Gastroesophageal sphincter (tissue), 4 donors: ENCODE measurements around the gene MDGA2. TPM values are rescaled to one million over a fixed set of nuclear protein-coding genes. Genes with fewer than 3 reads are reported as not detected.

ENCODE experiments used
- ATAC-seq: fragments of 150-250 bp; one replicate; pipeline ENCODE4 v1.9.1; 2016; ENCODE audit warnings: mild to moderate bottlenecking, moderate library complexity
- H3K27ac ChIP-seq, 4 donors: fragments of 200-600 bp; sonication (generic) in 3 of 4; 1 replicate in 3 of 4; 2 replicates in 1 of 4; pipeline ENCODE4 v1.5.1; 2016 to 2019
- H3K27me3 ChIP-seq: fragments of 200-600 bp; sonication (generic); one replicate; pipeline ENCODE4 v1.5.1; 2019
- H3K36me3 ChIP-seq, 2 donors: fragments of 200-600 bp; sonication (generic); one replicate each; pipeline ENCODE4 v1.5.1; 2019; ENCODE audit warnings: control low read depth in 1 of 2
- H3K4me1 ChIP-seq, 3 donors: fragments of 200-600 bp; sonication (generic); 1 replicate in 2 of 3; 2 replicates in 1 of 3; pipeline ENCODE4 v1.5.1; 2016 to 2019; ENCODE audit warnings: control low read depth in 2 of 3
- H3K4me3 ChIP-seq, 2 donors: fragments of 200-600 bp; sonication (generic); one replicate each; pipeline ENCODE4 v1.5.1; 2019; ENCODE audit warnings: mild to moderate bottlenecking in 1 of 2, moderate library complexity in 1 of 2
- H3K9me3 ChIP-seq, 3 donors: fragments of 200-600 bp; sonication (generic); one replicate each; pipeline ENCODE4 v1.5.1; 2017 to 2019; ENCODE audit warnings: control low read depth in 2 of 3
- EP300 ChIP-seq: sonication (generic); formaldehyde crosslinking; IDR thresholded peaks from one replicate; pipeline ENCODE4 v1.6.1; 2017; ENCODE audit warnings: antibody characterized with exemption, mild to moderate bottlenecking
- POLR2A ChIP-seq, 2 donors: fragments of 450-650 bp; IDR thresholded peaks; one replicate each; pipeline ENCODE4 v1.6.1; 2017; ENCODE audit warnings: antibody characterized with exemption in 2 of 2, mild to moderate bottlenecking in 2 of 2, moderate library complexity in 1 of 2
- POLR2AphosphoS5 ChIP-seq: sonication (generic); formaldehyde crosslinking; IDR thresholded peaks from one replicate; pipeline ENCODE4 v1.6.1; 2017; ENCODE audit warnings: antibody characterized with exemption
- WGBS, 2 donors: methylation state at CpG; one replicate each; pipeline ENCODE4 v1.1.5; 2018; ENCODE audit warnings: low coverage in 1 of 2; 5-methylcytosine and 5-hydroxymethylcytosine counted together
- small RNA-seq, 4 donors: library from RNA; depleted of rRNA; stranded (forward); fragments of <200 nt; gene quantifications; one replicate each; pipeline ENCODE3, GENCODE V24; 2016
- total RNA-seq, 4 donors: library from RNA; depleted of rRNA; stranded (reverse); fragments of >200 nt; gene quantifications; one replicate each; pipeline ENCODE4 v1.1.0, GENCODE V29; 2016
- TF ChIP-seq, protein P1 (sequence below), 4 experiments: fragments of 200-600 bp in 2 of 4; fragments of 450-650 bp in 2 of 4; sonication (generic) in 1 of 4; IDR thresholded peaks; one replicate each; pipeline ENCODE4 v1.5.1; 2017 to 2019; ENCODE audit warnings: antibody characterized with exemption in 4 of 4, mild to moderate bottlenecking in 2 of 4, moderate library complexity in 2 of 4

Gene MDGA2
- total RNA-seq, 4 donors from 2014 or later = 0.40 TPM; not detected in 3

DNA sequence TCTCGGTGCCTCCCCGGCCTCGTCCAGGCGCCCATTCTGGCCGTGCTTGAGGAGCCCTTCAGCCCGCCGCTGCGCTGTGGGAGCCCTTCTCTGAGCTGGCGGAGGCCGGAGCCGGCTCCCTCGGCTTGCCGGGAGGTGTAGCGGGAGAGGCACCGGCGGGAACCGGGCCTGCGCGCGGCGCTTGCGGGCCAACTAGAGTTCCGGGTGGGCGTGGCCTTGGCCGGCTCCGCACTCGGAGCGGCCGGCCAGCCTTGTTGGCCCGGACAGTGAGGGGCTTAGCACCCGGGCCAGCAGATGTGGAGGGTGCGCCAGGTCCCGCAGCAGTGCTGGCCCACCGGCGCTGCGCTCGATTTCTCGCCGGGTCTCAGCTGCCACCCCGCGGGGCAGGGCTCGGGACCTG, 855.1 kb downstream of the MDGA2 start:
- Histone ChIP-seq H3K36me3 (no peaks in the 10 kb centered on the region), H3K4me1 (no peaks in the 10 kb centered on the region), H3K27ac (no peak overlapping the region), H3K27me3 (no peaks in the 10 kb centered on the region), H3K4me3 (no peak overlapping the region), H3K9me3 (no peaks in the 10 kb centered on the region)
- TF ChIP-seq EP300 (no peak), POLR2A (IDR thresholded peaks at IDR 0.05) (no peak), POLR2AphosphoS5 (no peak)
- TF ChIP-seq, protein P1, sequence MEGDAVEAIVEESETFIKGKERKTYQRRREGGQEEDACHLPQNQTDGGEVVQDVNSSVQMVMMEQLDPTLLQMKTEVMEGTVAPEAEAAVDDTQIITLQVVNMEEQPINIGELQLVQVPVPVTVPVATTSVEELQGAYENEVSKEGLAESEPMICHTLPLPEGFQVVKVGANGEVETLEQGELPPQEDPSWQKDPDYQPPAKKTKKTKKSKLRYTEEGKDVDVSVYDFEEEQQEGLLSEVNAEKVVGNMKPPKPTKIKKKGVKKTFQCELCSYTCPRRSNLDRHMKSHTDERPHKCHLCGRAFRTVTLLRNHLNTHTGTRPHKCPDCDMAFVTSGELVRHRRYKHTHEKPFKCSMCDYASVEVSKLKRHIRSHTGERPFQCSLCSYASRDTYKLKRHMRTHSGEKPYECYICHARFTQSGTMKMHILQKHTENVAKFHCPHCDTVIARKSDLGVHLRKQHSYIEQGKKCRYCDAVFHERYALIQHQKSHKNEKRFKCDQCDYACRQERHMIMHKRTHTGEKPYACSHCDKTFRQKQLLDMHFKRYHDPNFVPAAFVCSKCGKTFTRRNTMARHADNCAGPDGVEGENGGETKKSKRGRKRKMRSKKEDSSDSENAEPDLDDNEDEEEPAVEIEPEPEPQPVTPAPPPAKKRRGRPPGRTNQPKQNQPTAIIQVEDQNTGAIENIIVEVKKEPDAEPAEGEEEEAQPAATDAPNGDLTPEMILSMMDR (IDR thresholded peaks at IDR 0.05) = no peak
- ATAC-seq = no peak
- 93 to 100% methylated on average over 2 to 3 of the region's 42 CpGs for WGBS, 2 donors

DNA sequence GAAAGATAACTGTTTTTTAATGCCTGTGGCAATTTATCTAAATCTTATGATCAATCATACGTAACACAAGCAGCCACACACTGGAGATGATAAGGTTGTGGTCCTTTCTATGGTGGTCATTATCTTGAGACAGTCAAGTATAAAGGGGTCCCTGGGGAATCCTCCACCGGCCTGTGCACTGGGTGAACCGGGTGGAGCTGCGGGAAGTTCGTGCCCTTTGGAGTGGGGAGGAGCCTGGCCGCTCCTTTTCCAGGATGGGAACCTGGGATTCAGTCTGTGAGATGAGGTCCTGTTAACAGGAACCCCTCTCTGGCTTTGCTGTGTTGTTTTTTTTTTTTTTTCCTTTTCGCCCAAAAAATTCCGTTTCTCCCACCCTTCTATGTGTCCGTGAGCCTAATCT, 856.3 kb downstream of the MDGA2 start:
- no peak for ATAC-seq
- Histone ChIP-seq H3K27me3 (no peaks in the 10 kb centered on the region), H3K4me3 (no peak overlapping the region), H3K4me1 (no peaks in the 10 kb centered on the region), H3K36me3 (no peaks in the 10 kb centered on the region), H3K9me3 (no peaks in the 10 kb centered on the region), H3K27ac (no peak overlapping the region)
- TF ChIP-seq POLR2A (IDR thresholded peaks at IDR 0.05) (no peak), EP300 (no peak), POLR2AphosphoS5 (no peak)
- TF ChIP-seq, protein P1 (IDR thresholded peaks at IDR 0.05) = no peak
- 79 to 84% methylated on average over 3 to 7 of the region's 9 CpGs for WGBS, 2 donors

DNA sequence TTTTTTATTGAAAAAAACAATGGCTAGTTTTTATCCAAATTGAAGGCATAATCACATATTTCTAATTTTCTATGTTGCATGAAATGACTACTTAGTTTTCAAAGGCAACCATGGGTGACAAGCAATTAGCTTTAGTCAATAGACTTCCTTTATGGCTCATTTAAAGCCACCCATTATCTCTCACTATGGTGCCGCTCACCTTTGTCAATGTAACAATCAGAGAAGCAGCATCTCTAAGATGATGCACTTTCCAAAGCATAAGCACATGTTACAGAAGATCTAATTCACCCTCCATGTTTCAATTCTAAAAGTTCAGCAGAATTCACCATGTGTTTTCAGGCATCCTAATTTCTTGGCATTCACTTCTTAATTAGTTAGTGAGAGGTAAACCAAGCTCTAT, 857.3 kb downstream of the MDGA2 start:
- Histone ChIP-seq H3K4me3 (no peak overlapping the region), H3K27me3 (no peaks in the 10 kb centered on the region), H3K27ac (no peak overlapping the region), H3K4me1 (no peaks in the 10 kb centered on the region), H3K9me3 (no peaks in the 10 kb centered on the region), H3K36me3 (no peaks in the 10 kb centered on the region)
- TF ChIP-seq POLR2AphosphoS5 = no peak
- TF ChIP-seq, protein P1 (IDR thresholded peaks at IDR 0.05) = no peak
- no peak for TF ChIP-seq POLR2A (IDR thresholded peaks at IDR 0.05)
- no peak for TF ChIP-seq EP300
- WGBS, 2 donors = 71% methylated on average over 1 of the region's 1 CpG; no CpG with 5 or more reads in 1 of the 2 donors
- no peak for ATAC-seq

DNA sequence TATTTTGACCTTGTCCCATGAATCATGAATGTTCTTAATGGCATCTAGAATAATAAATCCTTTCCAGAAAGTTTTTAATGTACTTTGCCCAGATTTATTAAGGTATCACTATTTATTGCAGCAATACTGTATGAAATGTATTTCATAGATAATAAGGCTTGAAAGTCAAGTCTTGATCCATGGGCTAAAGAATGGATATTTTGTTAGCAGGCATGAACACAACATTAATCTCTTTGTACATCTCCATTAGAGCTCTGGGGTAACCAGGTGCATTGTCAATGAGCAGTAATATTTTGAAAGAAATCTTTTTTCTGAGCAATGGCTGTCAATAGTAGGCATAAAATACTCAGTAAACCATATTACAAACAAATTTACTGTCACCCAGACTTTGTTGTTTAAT, 882.3 kb downstream of the MDGA2 start:
- H3K27ac ChIP-seq = no peak overlapping the region
- H3K4me1 ChIP-seq = no peaks in the 10 kb centered on the region
- H3K27me3 ChIP-seq = no peaks in the 10 kb centered on the region
- TF ChIP-seq EP300 (no peak), POLR2A (IDR thresholded peaks at IDR 0.05) (no peak), POLR2AphosphoS5 (no peak)
- TF ChIP-seq, protein P1 (IDR thresholded peaks at IDR 0.05) = no peak
- peaks cover 0 to 9% (median 0%) of the 10 kb centered on the region in 3 donors for H3K9me3 ChIP-seq
- no peak overlapping the region for H3K4me3 ChIP-seq
- H3K36me3 ChIP-seq = no peaks in the 10 kb centered on the region
- no peak for ATAC-seq

Small RNA genes lying within 50 kb of the gene (small RNA-seq; reads per million reads assigned to genes)
- 0 reads per million in 4 donors for gene RF00402
